NCI-H2081 (cell line): ENCODE measurements around the gene KIF26B.
"Not testable (repeated sequence)": the region's sequence is repeated elsewhere in the genome, so short reads cannot be mapped to it uniquely, and the experiment has no call there.

Experiments used
- DNase-seq, 2 experiments: peaks; one replicate each; lab custom pipeline; 2025; lab: John Stamatoyannopoulos, UW

The KIF26B gene

GRCh38 chr1:245684166-245684565, 529.4 kb downstream of the KIF26B start:
- no peak for DNase-seq

- DNase-seq = no peak
Measured at GRCh38 chr1:245684571-245684970, 529.8 kb downstream of the KIF26B start.

- DNase-seq = no peak
Measured at GRCh38 chr1:245685111-245685810, 530.5 kb downstream of the KIF26B start.

GRCh38 chr1:245686006-245686405, 531.2 kb downstream of the KIF26B start:
- no peak for DNase-seq

GRCh38 chr1:245686446-245687030, 531.8 kb downstream of the KIF26B start:
- DNase-seq = no peak

- no peak for DNase-seq
Measured at GRCh38 chr1:245687152-245687635, 532.4 kb downstream of the KIF26B start.

GRCh38 chr1:245687636-245688535, 533.1 kb downstream of the KIF26B start:
- no peak for DNase-seq

GRCh38 chr1:245688536-245689453, 534.0 kb downstream of the KIF26B start:
- no peak for DNase-seq

- no peak for DNase-seq
Measured at GRCh38 chr1:245690156-245690690, 535.4 kb downstream of the KIF26B start.

- DNase-seq = no peak
Measured at GRCh38 chr1:245690946-245691541, 536.3 kb downstream of the KIF26B start.

- DNase-seq = no peak
Measured at GRCh38 chr1:245691897-245692296, 537.1 kb downstream of the KIF26B start.

GRCh38 chr1:245692318-245692717, 537.5 kb downstream of the KIF26B start:
- DNase-seq = no peak

GRCh38 chr1:245693116-245693793, 538.5 kb downstream of the KIF26B start:
- no peak for DNase-seq

GRCh38 chr1:245693941-245694752, 539.4 kb downstream of the KIF26B start:
- DNase-seq = no peak

GRCh38 chr1:245694753-245695195, 540.0 kb downstream of the KIF26B start:
- no peak for DNase-seq

GRCh38 chr1:245695211-245695610, 540.4 kb downstream of the KIF26B start:
- no peak for DNase-seq

- DNase-seq = not testable (repeated sequence)
Measured at GRCh38 chr1:245695701-245696100, 540.9 kb downstream of the KIF26B start.

- DNase-seq = no peak
Measured at GRCh38 chr1:245698116-245698515, 543.3 kb downstream of the KIF26B start.

- peak in 1 of 2 experiments; percentile 10 for DNase-seq
Measured at GRCh38 chr1:245698860-245699259, 544.1 kb downstream of the KIF26B start.
